Measurements from ENCODE around the gene MYT1.
"Not testable (repeated sequence)": the region's sequence is repeated elsewhere in the genome, so short reads cannot be mapped to it uniquely, and the experiment has no call there.

Gene MYT1

DNA sequence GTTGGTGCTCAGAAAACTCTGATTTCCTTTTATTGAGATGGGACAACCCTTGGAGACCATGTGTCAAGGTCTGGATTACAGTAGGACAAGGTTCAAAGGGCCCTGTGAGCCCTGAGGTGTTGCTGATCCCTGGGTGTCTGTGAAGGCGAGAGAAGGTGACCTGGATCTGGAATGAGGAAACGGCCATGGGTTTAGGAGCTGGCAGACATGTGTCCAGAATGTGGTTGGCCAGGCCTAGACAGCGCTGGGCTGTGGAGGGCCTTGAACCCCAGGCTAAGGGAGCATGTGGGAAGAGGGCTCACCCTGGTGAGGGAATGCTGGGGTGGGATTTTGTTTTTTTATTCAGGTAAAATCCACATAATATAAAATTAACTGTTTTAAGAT lies 116.2 kb downstream of the MYT1 start:
- DNase-seq: no peak

DNA sequence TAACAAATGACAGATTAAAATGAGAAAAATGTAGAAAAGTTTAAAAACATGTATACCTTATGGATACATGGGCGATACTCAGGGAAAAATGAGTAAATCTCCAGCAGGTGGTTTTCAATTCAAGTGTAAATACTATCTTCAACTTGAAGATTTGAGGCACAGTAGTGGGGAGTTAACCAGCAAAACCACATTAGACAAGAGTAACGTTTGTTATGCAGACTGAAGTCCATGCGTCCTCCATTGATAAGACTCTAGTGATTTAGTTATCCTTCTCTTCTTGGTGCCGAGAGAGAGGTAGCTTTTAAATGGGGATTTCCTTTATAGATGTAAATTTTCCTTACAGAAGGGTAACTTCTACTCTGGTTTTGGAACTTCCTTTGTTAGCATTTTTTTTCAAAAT lies 119.4 kb downstream of the MYT1 start:
- DNase-seq: no peak

DNA sequence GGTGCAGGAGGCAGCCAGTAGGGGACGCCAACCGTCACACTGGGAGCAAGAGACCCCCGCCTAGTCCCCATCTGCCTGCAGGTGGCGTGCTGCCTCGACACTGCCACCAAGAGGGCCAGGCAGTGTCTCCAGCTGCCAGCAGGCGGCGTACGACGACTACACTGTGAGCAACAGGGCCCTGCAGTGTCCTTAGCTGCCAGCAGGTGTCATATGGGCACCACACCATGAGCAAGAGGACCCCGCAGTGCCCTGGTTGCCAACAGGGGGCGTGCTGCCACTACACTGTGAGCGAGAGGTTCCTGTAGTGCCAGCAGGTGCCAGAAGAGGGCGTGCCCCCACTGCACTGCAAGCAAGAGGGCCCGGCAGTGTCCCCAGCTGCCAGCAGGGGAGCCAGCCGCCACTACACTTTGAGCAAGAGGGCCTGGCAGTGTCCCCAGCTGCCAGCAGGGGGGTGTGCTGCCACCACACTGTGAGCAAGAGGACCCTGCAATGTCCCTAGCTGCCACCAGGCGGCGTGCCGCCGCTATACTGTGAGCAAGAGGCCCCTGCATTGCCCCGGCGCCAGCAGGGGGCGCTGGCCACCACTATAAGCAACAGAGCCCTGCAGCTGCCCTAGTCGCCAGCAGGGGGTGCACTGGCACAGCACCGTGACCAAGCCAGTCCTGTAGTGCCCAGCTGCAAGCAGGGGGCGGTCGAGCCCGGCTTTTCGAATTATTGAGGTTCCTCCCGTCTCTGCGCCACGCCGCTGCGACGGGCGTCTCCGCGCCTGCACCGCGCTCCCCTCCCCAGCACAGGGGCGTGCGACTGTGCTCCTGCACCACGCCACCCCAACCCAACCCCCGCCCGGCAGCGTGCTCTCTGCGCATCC lies 121.6 kb downstream of the MYT1 start:
- peak in 1 of 2 donors; percentile 30 for DNase-seq

DNA sequence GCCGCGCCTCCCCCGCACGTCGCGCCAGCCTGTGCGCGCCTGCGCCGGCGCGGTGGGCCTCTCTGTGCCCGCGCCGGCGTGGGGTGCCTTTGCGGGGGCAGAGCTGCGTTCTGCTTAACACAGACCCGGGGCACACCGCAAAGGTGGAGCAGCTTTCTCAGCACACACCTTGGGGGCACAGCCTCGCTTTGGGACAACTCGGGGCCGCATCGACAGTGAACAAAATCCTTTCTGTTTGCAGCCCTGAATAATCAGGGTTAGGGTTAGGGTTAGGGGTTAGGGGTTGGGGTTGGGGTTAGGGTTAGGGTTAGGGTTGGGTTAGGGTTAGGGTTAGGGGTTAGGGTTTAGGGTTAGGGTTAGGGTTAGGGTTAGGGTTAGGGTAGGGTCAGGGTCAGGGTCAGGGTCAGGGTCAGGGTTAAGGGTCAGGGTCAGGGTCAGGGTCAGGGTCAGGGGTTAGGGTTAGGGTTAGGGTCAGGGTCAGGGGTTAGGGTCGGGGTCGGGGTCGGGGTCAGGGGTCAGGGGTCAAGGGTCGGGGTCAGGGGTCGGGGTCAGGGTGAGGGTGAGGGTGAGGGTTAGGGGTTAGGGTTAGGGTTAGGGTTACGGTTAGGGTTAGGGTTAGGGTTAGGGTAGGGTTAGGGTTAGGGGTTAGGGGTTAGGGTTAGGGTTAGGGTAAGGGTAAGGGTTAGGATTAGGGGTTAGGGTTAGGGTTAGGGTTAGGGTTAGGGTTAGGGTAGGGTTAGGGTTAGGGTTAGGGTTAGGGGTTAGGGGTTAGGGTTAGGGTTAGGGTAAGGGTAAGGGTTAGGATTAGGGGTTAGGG lies 122.4 kb downstream of the MYT1 start:
- DNase-seq: not testable (repeated sequence)

DNA sequence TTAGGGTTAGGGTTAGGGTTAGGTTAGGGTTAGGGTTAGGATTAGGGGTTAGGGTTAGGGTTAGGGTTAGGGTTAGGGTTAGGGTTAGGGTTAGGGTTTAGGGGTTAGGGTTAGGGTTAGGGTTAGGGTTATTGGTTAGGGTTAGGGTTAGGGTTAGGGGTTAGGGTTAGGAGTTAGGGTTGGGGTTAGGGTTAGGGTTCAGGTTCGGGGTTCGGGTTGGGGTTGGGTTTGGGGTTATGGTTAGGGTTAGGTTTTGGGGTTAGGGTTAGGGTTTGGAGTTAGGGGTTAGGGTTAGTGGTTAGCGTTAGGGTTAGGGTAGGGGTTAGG lies 123.0 kb downstream of the MYT1 start:
- not testable (repeated sequence) for DNase-seq

Measured in hippocampal formation (tissue), 2 donors.